Measurements from ENCODE around the gene ZNF284. TPM values are rescaled to one million over a fixed set of nuclear protein-coding genes. Genes with fewer than 3 reads are reported as not detected.

Gene ZNF284
- total RNA-seq = 2.3 and 2.4 TPM in 2 replicates

DNA sequence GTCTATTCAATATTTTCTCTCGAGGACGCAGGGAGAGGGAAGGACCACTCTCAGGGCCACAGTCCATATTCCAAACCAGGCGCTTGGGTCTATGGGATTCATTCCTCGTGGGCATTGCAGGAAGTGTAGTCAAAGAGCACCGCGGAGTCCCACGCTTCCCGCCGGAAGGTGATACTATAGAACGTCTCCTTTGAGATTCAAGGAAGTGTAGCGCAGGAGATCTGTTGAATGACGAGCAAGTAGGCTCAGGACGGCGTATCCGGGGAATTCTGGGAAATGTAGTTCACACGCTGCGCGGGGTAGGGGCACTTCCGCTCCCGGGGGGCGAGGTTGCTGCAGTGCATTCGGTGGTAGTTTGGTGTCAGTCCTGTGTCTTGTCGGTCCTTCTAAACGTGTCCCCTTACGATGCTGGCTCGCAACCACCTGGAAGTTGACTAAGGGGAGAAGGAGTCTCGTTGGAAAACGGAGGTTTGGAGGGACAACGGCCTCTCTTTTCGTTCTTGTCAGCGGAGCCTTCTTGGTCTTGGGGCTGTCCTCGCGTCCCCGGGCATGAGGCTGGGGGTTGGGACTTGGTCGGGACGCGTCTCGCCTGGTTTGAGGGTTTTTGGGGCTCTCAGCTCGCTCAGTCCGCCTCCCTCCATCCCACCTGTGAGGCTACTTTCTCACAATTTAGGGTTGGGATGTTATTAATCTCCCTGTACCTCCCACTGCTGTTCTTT is at the start of gene ZNF284:
TSS of gene ZNF284 (plus strand) at position 336 of the 719 bp plus-strand sequence. CDS start 4,231 bp downstream, outside the sequence.
- Histone ChIP-seq H3K36me3 (ENCODE audit: control insufficient read depth, insufficient read depth, low read length) (no peaks in the 10 kb centered on the region), H3K27me3 (ENCODE audit: control insufficient read depth, insufficient read depth, low read length) (no peaks in the 10 kb centered on the region), H3K4me3 (ENCODE audit: low read depth, low read length) (peak within 1 kb of the TSS; percentile 81)
- TF ChIP-seq, protein P1, sequence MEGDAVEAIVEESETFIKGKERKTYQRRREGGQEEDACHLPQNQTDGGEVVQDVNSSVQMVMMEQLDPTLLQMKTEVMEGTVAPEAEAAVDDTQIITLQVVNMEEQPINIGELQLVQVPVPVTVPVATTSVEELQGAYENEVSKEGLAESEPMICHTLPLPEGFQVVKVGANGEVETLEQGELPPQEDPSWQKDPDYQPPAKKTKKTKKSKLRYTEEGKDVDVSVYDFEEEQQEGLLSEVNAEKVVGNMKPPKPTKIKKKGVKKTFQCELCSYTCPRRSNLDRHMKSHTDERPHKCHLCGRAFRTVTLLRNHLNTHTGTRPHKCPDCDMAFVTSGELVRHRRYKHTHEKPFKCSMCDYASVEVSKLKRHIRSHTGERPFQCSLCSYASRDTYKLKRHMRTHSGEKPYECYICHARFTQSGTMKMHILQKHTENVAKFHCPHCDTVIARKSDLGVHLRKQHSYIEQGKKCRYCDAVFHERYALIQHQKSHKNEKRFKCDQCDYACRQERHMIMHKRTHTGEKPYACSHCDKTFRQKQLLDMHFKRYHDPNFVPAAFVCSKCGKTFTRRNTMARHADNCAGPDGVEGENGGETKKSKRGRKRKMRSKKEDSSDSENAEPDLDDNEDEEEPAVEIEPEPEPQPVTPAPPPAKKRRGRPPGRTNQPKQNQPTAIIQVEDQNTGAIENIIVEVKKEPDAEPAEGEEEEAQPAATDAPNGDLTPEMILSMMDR (IDR thresholded peaks at IDR 0.05; ENCODE audit: insufficient read depth, low read length, severe bottlenecking) = no peak
- peak; percentile 88 for DNase-seq (ENCODE audit: low read depth)
- peak; percentile 81 for FAIRE-seq

GRCh38 chr19:44024900-44025216 is 47.1 kb upstream of the ZNF284 start:
- TF ChIP-seq, protein P1 (IDR thresholded peaks at IDR 0.05; ENCODE audit: insufficient read depth, low read length, severe bottlenecking) = no peak
- peaks cover 5% of the 10 kb centered on the region for H3K36me3 ChIP-seq (ENCODE audit: control insufficient read depth, insufficient read depth, low read length)
- no peaks in the 10 kb centered on the region for H3K27me3 ChIP-seq (ENCODE audit: control insufficient read depth, insufficient read depth, low read length)
- H3K4me3 ChIP-seq (ENCODE audit: low read depth, low read length) = peak overlapping the region; percentile 76
- FAIRE-seq = no peak
- no peak for DNase-seq (ENCODE audit: low read depth)

DNA sequence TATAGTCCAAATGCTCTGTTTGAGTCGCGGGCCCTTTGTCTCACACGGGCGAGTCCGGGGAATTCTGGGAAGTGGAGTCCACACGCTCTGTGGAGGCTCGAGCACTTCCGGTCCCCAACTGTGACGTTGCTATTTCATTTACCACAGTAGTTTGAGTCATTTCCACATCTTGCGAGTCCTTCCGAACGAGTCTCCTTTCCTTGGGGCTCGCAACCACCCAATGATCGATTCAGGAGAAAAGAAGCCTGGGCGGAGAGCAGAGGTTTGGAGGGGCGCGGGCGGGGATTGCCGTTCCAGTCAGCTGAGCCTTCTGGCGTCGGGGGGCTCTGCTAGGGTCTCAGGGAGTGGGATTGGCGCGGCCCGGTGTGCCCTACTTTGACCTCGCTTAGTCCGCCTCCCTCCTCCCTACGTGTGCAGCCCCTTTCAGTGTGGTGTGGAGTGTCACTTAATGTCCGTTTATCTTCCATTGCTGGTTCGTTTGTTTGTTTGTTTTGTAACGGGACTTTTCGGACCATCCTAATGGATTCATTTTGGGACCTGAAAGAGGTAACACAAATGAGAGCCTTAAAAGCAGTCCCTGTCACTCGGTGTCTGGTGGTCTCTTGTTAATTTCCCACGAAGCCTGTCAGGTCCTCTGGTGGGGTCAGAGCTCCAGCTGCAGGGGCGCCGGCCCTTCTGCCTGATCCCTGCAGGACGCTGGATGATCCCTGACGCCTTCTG is 46.6 kb upstream of the ZNF284 start, which contains the start of gene ZNF222:
TSS of gene ZNF222 (plus strand) at position 163 of the 720 bp plus-strand sequence. CDS start at position 221, 58 bp downstream.
- peak within 1 kb of the TSS; percentile 76 for H3K4me3 ChIP-seq (ENCODE audit: low read depth, low read length)
- H3K27me3 ChIP-seq (ENCODE audit: control insufficient read depth, insufficient read depth, low read length) = no peaks in the 10 kb centered on the region
- TF ChIP-seq, protein P1 (IDR thresholded peaks at IDR 0.05; ENCODE audit: insufficient read depth, low read length, severe bottlenecking) = no peak
- peaks cover 5% of the 10 kb centered on the region for H3K36me3 ChIP-seq (ENCODE audit: control insufficient read depth, insufficient read depth, low read length)
- FAIRE-seq (no peak), DNase-seq (ENCODE audit: low read depth) (peak; percentile 83)

GRCh38 chr19:44026622-44027021 is 45.3 kb upstream of the ZNF284 start:
- no peak for FAIRE-seq
- TF ChIP-seq, protein P1 (IDR thresholded peaks at IDR 0.05; ENCODE audit: insufficient read depth, low read length, severe bottlenecking) = no peak

DNA sequence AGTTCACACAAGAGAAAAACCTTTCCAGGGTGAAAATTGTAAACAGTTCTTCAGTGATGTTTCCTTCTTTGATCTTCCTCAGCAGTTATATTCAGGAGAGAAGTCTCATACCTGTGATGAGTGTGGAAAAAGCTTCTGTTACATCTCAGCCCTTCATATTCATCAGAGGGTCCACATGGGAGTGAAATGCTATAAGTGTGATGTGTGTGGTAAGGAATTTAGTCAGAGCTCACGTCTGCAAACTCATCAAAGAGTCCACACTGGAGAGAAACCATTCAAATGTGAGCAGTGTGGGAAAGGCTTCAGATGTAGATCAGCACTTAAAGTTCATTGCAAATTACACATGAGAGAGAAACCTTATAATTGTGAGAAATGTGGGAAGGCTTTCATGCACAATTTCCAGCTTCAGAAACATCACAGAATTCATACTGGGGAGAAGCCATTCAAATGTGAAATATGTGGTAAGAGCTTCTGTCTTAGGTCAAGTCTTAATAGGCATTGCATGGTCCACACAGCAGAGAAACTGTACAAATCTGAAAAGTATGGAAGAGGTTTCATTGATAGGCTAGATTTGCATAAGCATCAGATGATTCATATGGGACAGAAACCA is 39.9 kb upstream of the ZNF284 start:
- H3K4me3 ChIP-seq (ENCODE audit: low read depth, low read length) = no peak overlapping the region
- TF ChIP-seq, protein P1 (IDR thresholded peaks at IDR 0.05; ENCODE audit: insufficient read depth, low read length, severe bottlenecking) = no peak
- peaks cover 7% of the 10 kb centered on the region for H3K36me3 ChIP-seq (ENCODE audit: control insufficient read depth, insufficient read depth, low read length)
- DNase-seq (ENCODE audit: low read depth) = no peak
- H3K27me3 ChIP-seq (ENCODE audit: control insufficient read depth, insufficient read depth, low read length) = no peaks in the 10 kb centered on the region
- no peak for FAIRE-seq

More at GRCh38 chr19:44026622-44027021, 45.3 kb upstream of the ZNF284 start:
- Histone ChIP-seq H3K27me3 (ENCODE audit: control insufficient read depth, insufficient read depth, low read length) (no peaks in the 10 kb centered on the region), H3K4me3 (ENCODE audit: low read depth, low read length) (no peak overlapping the region), H3K36me3 (ENCODE audit: control insufficient read depth, insufficient read depth, low read length) (peaks cover 7% of the 10 kb centered on the region)
- DNase-seq (ENCODE audit: low read depth) = no peak

Data from bronchial epithelial cell (primary cell).